Measurements from ENCODE around the gene DFFA.
"Not testable (repeated sequence)": the region's sequence is repeated elsewhere in the genome, so short reads cannot be mapped to it uniquely, and the experiment has no call there.

The DFFA gene

GRCh38 chr1:10506046-10506676 lies 33.8 kb upstream of the DFFA start:
- not testable (repeated sequence) for DNase-seq (ENCODE audit: low read depth, low spot score)

GRCh38 chr1:10504249-10504648 lies 31.9 kb upstream of the DFFA start:
- DNase-seq (ENCODE audit: low read depth, low spot score) = no peak

GRCh38 chr1:10502206-10502605 lies 29.9 kb upstream of the DFFA start:
- no peak for DNase-seq (ENCODE audit: low read depth, low spot score)

GRCh38 chr1:10498231-10498630 lies 25.9 kb upstream of the DFFA start:
- no peak for DNase-seq (ENCODE audit: low read depth, low spot score)

- no peak for DNase-seq (ENCODE audit: low read depth, low spot score)
These were observed 24.8 kb upstream of the DFFA start for GRCh38 chr1:10497109-10497508.

GRCh38 chr1:10495952-10496351 lies 23.6 kb upstream of the DFFA start:
- no peak for DNase-seq (ENCODE audit: low read depth, low spot score)

GRCh38 chr1:10495475-10495817 lies 23.1 kb upstream of the DFFA start:
- no peak for DNase-seq (ENCODE audit: low read depth, low spot score)

GRCh38 chr1:10494754-10495474 lies 22.6 kb upstream of the DFFA start:
- peak; percentile 81 for DNase-seq (ENCODE audit: low read depth, low spot score)

GRCh38 chr1:10494418-10494753 lies 22.1 kb upstream of the DFFA start:
- DNase-seq (ENCODE audit: low read depth, low spot score) = no peak

- no peak for DNase-seq (ENCODE audit: low read depth, low spot score)
These were observed 18.1 kb upstream of the DFFA start for GRCh38 chr1:10490286-10490970.

- no peak for DNase-seq (ENCODE audit: low read depth, low spot score)
These were observed 17.1 kb upstream of the DFFA start for GRCh38 chr1:10489291-10490055.

- DNase-seq (ENCODE audit: low read depth, low spot score) = no peak
These were observed 12.2 kb upstream of the DFFA start for GRCh38 chr1:10484521-10484920.

- DNase-seq (ENCODE audit: low read depth, low spot score) = no peak
These were observed 8.3 kb upstream of the DFFA start for GRCh38 chr1:10480614-10481013.

GRCh38 chr1:10479296-10479695 lies 7.0 kb upstream of the DFFA start:
- no peak for DNase-seq (ENCODE audit: low read depth, low spot score)

GRCh38 chr1:10475510-10475909 lies 3.2 kb upstream of the DFFA start:
- no peak for DNase-seq (ENCODE audit: low read depth, low spot score)

- peak; percentile 95 for DNase-seq (ENCODE audit: low read depth, low spot score)
These were observed 2.5 kb upstream of the DFFA start, which contains the start of gene PEX14 for GRCh38 chr1:10474613-10475507. PEX14 (plus strand) TSS chr1:10474950; CDS start chr1:10474967, 17 bp downstream.

GRCh38 chr1:10474309-10474612 lies 1.9 kb upstream of the DFFA start:
- not testable (repeated sequence) for DNase-seq (ENCODE audit: low read depth, low spot score)

- no peak for DNase-seq (ENCODE audit: low read depth, low spot score)
These were observed 926 bp upstream of the DFFA start for GRCh38 chr1:10473145-10473765.

- no peak for DNase-seq (ENCODE audit: low read depth, low spot score)
These were observed 714 bp downstream of the DFFA start for GRCh38 chr1:10471411-10472219.

GRCh38 chr1:10470043-10470442 lies 2.3 kb downstream of the DFFA start:
- no peak for DNase-seq (ENCODE audit: low read depth, low spot score)
